A549 (cell line): ENCODE results near the gene ZNF862. TPM values are rescaled to one million over a fixed set of nuclear protein-coding genes. Genes with fewer than 3 reads are reported as not detected.
A peak's percentile ranks its signal among the peaks of the same experiment; 100 is the strongest.

Experiments
- ATAC-seq, 2 experiments: fragments of 200-7000 bp in 1 of 2; fragments of >200 bp in 1 of 2; cut with Nextera tagmentation in 1 of 2; cut with Tn5 transposase in 1 of 2; 3 replicates each; pipeline versions ENCODE4 v1.8.0 to v1.9.1; 2018 to 2020; ENCODE audit warnings: mild to moderate bottlenecking in 1 of 2, moderate library complexity in 1 of 2
- CTCF ChIA-PET: fragments of 300-600 bp; sonication (Branson Sonifier 250); formaldehyde crosslinking; extraction: SDS; loops from one replicate; lab custom pipeline; 2021; ENCODE audit warnings: antibody characterized with exemption, inconsistent platforms; lab: Yijun Ruan, JAX
- POLR2A ChIA-PET: fragments of 350-600 bp; formaldehyde crosslinking; extraction: SDS; loops from one replicate; lab custom pipeline; 2021; ENCODE audit warnings: antibody characterized with exemption, inconsistent platforms; lab: Yijun Ruan, JAX
- DNase-seq, 2 experiments: peaks; one replicate each; pipeline versions ENCODE4 v3.0.0 to v3.0.0-alpha.2; 2011 to 2016; ENCODE audit warnings: low read depth in 1 of 2, low spot score in 1 of 2
- FAIRE-seq: peaks from 2 replicates; lab custom pipeline; 2011; peaks lifted over from hg19 to GRCh38; lab: Jason Lieb, UNC
- H3K27ac ChIP-seq, 2 experiments: fragments of >200 bp; sonication (Bioruptor Twin); formaldehyde crosslinking; 3 replicates each; pipeline ENCODE4 v1.5.1; 2016 to 2017
- H3K4me1 ChIP-seq: fragments of >200 bp; sonication (Bioruptor Twin); formaldehyde crosslinking; 3 replicates; pipeline ENCODE4 v1.6.1; 2016
- H3K4me2 ChIP-seq: fragments of >200 bp; sonication (Bioruptor Twin); formaldehyde crosslinking; 3 replicates; pipeline ENCODE4 v1.6.1; 2016
- H3K4me3 ChIP-seq: fragments of >200 bp; sonication (Bioruptor Twin); formaldehyde crosslinking; 3 replicates; pipeline ENCODE4 v1.5.1; 2016
- H3K9me3 ChIP-seq: fragments of >200 bp; sonication (Bioruptor Twin); formaldehyde crosslinking; 3 replicates; pipeline ENCODE4 v1.6.1; 2016
- BHLHE40 ChIP-seq: IDR thresholded peaks from 2 replicates; pipeline ENCODE4 v1.6.1; 2012; ENCODE audit warnings: low read depth, low read length, inconsistent platforms
- CBX8 ChIP-seq: fragments of 200-600 bp; sonication (generic); IDR thresholded peaks from 2 replicates; pipeline ENCODE4 v1.6.1; 2016
- EHF ChIP-seq: fragments of 250-450 bp; sonication (Bioruptor Pico); IDR thresholded peaks from 2 replicates; pipeline ENCODE4 v1.5.0; 2020; ENCODE audit warnings: mild to moderate bottlenecking
- FOXS1 ChIP-seq: fragments of 250-450 bp; sonication (Bioruptor Pico); IDR thresholded peaks from 2 replicates; pipeline ENCODE4 v1.5.0; 2020; ENCODE audit warnings: mild to moderate bottlenecking, moderate library complexity
- HDAC2 ChIP-seq: fragments of 200-600 bp; sonication (generic); IDR thresholded peaks from 2 replicates; pipeline ENCODE4 v1.6.1; 2016
- HOXA7 ChIP-seq: fragments of 250-450 bp; sonication (Bioruptor Pico); IDR thresholded peaks from 2 replicates; pipeline ENCODE4 v1.5.0; 2020; ENCODE audit warnings: mild to moderate bottlenecking, moderate library complexity
- HOXB13 ChIP-seq: fragments of 250-450 bp; sonication (Bioruptor Pico); IDR thresholded peaks from 2 replicates; pipeline ENCODE4 v1.5.0; 2020; ENCODE audit warnings: low read depth, mild to moderate bottlenecking, moderate library complexity
- HOXB5 ChIP-seq: fragments of 250-450 bp; sonication (Bioruptor Pico); IDR thresholded peaks from 2 replicates; pipeline ENCODE4 v1.5.0; 2020; ENCODE audit warnings: mild to moderate bottlenecking, moderate library complexity
- JUNB ChIP-seq: fragments of >200 bp; sonication (Bioruptor Twin); formaldehyde crosslinking; IDR thresholded peaks from 2 replicates; pipeline ENCODE4 v1.6.1; 2016
- KDM1A ChIP-seq: fragments of 200-600 bp; sonication (generic); IDR thresholded peaks from 2 replicates; pipeline ENCODE4 v1.6.1; 2016; ENCODE audit warnings: low read depth, mild to moderate bottlenecking
- MAZ ChIP-seq: fragments of 150-350 bp; IDR thresholded peaks from 2 replicates; pipeline ENCODE4 v1.6.1; 2014; ENCODE audit warnings: antibody characterized with exemption, low read depth, low read length, borderline replicate concordance
- NR3C1 ChIP-seq: fragments of >200 bp; sonication (Bioruptor Twin); formaldehyde crosslinking; IDR thresholded peaks from 3 replicates; pipeline ENCODE4 v1.6.1; 2017
- POLR2A ChIP-seq: IDR thresholded peaks from 2 replicates; pipeline ENCODE4 v1.6.1; 2012; ENCODE audit warnings: mild to moderate bottlenecking, low read length
- POLR2AphosphoS2 ChIP-seq: conservative IDR thresholded peaks from 2 replicates; pipeline ENCODE4 v1.6.1; 2012; ENCODE audit warnings: low read length, improper control_type of control experiment, inconsistent platforms
- RARB ChIP-seq: fragments of 250-450 bp; sonication (Bioruptor Pico); IDR thresholded peaks from 2 replicates; pipeline ENCODE4 v1.8.0; 2021; ENCODE audit warnings: mild to moderate bottlenecking, moderate library complexity
- RFX5 ChIP-seq: fragments of 450-650 bp; IDR thresholded peaks from 2 replicates; pipeline ENCODE4 v1.7.1; 2014; ENCODE audit warnings: antibody characterized with exemption, mild to moderate bottlenecking, moderate library complexity
- SREBF2 ChIP-seq: fragments of 450-650 bp; IDR thresholded peaks from 2 replicates; pipeline ENCODE4 v1.6.1; 2014; ENCODE audit warnings: mild to moderate bottlenecking, moderate library complexity
- TP53 ChIP-seq: fragments of 250-450 bp; sonication (Bioruptor Pico); IDR thresholded peaks from 2 replicates; pipeline ENCODE4 v1.5.0; 2021; ENCODE audit warnings: mild to moderate bottlenecking, moderate library complexity
- ZFP36 ChIP-seq: fragments of 450-650 bp; IDR thresholded peaks from 2 replicates; pipeline ENCODE4 v1.6.1; 2014; ENCODE audit warnings: borderline replicate concordance; ENCODE audit not compliant: partially characterized antibody
- ZNF302 ChIP-seq: fragments of 250-450 bp; sonication (Bioruptor Pico); IDR thresholded peaks from 2 replicates; pipeline ENCODE4 v1.9.0; 2021; ENCODE audit warnings: inconsistent platforms, mild to moderate bottlenecking, moderate library complexity
- WGBS: methylation state at CpG from one replicate; pipeline ENCODE4 v1.1.6; 2017; ENCODE audit errors: missing lambda C conversion rate; 5-methylcytosine and 5-hydroxymethylcytosine counted together
- polyA plus RNA-seq, 4 experiments: library from polyadenylated mRNA; depleted of rRNA in 3 of 4; stranded (reverse); fragments of >200 nt; fragmentation: RNase III in 1 of 4; extraction: RNeasy Plus Mini Kit Qiagen cat#74134 plus additional on column Dnase treatment in 1 of 4; gene quantifications; 2 replicates in 3 of 4; 3 replicates in 1 of 4; pipeline ENCODE4 v1.2.3, GENCODE V29; 2011 to 2017
- TF ChIP-seq, protein P1 (sequence below): fragments of 450-650 bp; IDR thresholded peaks from 2 replicates; pipeline ENCODE4 v1.6.1; 2014; ENCODE audit warnings: antibody characterized with exemption
- TF ChIP-seq, protein P2 (sequence below): fragments of >200 bp; sonication (Bioruptor Twin); formaldehyde crosslinking; IDR thresholded peaks from 3 replicates; pipeline ENCODE4 v1.5.1; 2016
- TF ChIP-seq, protein P3 (sequence below): fragments of 200-600 bp; sonication (generic); IDR thresholded peaks from 2 replicates; pipeline ENCODE4 v1.6.1; 2016; ENCODE audit warnings: antibody characterized with exemption, mild to moderate bottlenecking, moderate library complexity
- TF ChIP-seq, protein P4 (sequence below): fragments of 250-450 bp; sonication (Bioruptor Pico); IDR thresholded peaks from 2 replicates; pipeline ENCODE4 v1.5.0; 2021; ENCODE audit warnings: mild to moderate bottlenecking, moderate library complexity, borderline replicate concordance
- TF ChIP-seq, protein P5 (sequence below): fragments of >200 bp; sonication (Bioruptor Twin); formaldehyde crosslinking; IDR thresholded peaks from 3 replicates; pipeline ENCODE4 v1.6.1; 2016
- TF ChIP-seq, protein P6 (sequence below): fragments of 250-450 bp; sonication (Bioruptor Pico); IDR thresholded peaks from 2 replicates; pipeline ENCODE4 v1.5.0; 2020; ENCODE audit warnings: low read depth, mild to moderate bottlenecking, moderate library complexity

ZNF862 gene
- polyA plus RNA-seq, 2 of the 4 experiments (the other 2 are of a cell fraction), result 3.9 to 8.0 TPM

DNA sequence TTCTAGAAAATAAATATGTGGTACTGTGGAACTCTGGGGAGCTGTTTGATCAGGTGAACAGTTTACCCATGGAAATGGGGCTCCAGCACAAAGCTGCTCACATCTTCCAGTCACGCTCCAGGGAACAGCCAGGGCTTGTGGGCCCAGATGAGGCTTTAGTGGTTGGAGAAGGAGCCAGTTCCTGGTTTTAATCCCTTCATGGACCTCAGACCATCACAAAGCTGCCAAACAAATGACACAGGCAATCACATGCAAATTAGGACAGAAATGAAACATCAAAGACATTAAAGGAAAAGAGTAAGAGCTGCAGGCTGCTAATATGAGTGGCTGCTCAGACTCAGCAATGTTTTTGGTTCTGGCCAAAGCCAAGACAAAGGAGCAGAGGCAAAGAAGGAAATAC lies 33.4 kb downstream of the ZNF862 start:
- TF ChIP-seq, protein P1, sequence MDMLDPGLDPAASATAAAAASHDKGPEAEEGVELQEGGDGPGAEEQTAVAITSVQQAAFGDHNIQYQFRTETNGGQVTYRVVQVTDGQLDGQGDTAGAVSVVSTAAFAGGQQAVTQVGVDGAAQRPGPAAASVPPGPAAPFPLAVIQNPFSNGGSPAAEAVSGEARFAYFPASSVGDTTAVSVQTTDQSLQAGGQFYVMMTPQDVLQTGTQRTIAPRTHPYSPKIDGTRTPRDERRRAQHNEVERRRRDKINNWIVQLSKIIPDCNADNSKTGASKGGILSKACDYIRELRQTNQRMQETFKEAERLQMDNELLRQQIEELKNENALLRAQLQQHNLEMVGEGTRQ, result no peak
- TF ChIP-seq CBX8, result no peak
- no peak for TF ChIP-seq NR3C1
- TF ChIP-seq, protein P2, sequence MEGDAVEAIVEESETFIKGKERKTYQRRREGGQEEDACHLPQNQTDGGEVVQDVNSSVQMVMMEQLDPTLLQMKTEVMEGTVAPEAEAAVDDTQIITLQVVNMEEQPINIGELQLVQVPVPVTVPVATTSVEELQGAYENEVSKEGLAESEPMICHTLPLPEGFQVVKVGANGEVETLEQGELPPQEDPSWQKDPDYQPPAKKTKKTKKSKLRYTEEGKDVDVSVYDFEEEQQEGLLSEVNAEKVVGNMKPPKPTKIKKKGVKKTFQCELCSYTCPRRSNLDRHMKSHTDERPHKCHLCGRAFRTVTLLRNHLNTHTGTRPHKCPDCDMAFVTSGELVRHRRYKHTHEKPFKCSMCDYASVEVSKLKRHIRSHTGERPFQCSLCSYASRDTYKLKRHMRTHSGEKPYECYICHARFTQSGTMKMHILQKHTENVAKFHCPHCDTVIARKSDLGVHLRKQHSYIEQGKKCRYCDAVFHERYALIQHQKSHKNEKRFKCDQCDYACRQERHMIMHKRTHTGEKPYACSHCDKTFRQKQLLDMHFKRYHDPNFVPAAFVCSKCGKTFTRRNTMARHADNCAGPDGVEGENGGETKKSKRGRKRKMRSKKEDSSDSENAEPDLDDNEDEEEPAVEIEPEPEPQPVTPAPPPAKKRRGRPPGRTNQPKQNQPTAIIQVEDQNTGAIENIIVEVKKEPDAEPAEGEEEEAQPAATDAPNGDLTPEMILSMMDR, result no peak
- no peak for TF ChIP-seq ZNF302 (CRISPR knock-in tag)
- TF ChIP-seq BHLHE40, result no peak
- no peak for TF ChIP-seq ZFP36
- no peak for TF ChIP-seq KDM1A
- TF ChIP-seq EHF (CRISPR knock-in tag), result no peak
- no peak for TF ChIP-seq POLR2A
- no peak for TF ChIP-seq RARB (CRISPR knock-in tag)
- no peak for TF ChIP-seq HOXB5 (CRISPR knock-in tag)
- no peak for TF ChIP-seq POLR2AphosphoS2
- TF ChIP-seq FOXS1 (CRISPR knock-in tag), result no peak
- no peak overlapping the region for H3K4me2 ChIP-seq
- H3K4me1 ChIP-seq, result peaks cover 10% of the 10 kb centered on the region; the same call in 1 of the 3 replicates
- no peaks in the 10 kb centered on the region for H3K9me3 ChIP-seq
- H3K4me3 ChIP-seq, result no peak overlapping the region
- no peak for ATAC-seq
- POLR2A ChIA-PET, result interaction anchor here (0.6 kb wide), 1 partner anchor 777 kb away, joined by 3 read pairs; no protein-coding TSS in a partner anchor
- no peak for DNase-seq
- FAIRE-seq, result no peak
- H3K27ac ChIP-seq, result no peak overlapping the region
- WGBS, result 100% methylated on average over 1 of the region's 1 CpG
- CTCF ChIA-PET, result interaction anchor here (0.8 to 1.6 kb wide), 2 partner anchors 11 to 64 kb away, joined by 4 to 5 read pairs; no protein-coding TSS in a partner anchor

DNA sequence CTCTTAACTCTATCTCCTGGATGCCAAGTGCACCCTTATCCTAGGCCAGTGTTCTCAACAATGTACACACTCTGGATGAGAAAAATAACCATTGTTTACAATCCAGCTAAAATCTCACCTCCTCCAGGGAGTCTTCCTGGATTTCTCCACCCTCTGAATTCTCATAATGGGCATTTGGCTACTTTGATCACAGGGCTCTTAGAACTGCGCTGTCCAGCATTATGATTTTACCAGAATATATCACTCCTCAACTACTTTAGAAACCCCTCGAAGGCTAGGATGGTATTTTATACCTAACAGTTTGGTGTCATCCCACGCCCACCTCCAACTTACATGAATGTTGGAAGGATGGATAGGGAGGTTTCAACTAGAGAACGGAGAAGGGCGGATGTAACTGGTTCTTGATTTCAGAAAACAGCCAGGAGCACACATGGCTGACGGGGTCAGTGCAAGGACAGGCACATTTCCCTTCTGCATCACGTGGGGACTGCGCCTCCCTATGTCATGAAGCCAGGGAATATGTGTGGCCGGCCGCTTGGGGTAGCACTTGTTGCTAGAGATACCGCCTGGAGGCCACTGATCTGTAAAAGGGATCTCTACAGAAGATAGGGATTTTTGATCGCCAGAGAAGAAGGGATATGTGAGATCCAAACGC lies 34.4 kb downstream of the ZNF862 start:
- peak; percentile 80 to 84 for ATAC-seq
- Histone ChIP-seq H3K9me3 (no peaks in the 10 kb centered on the region), H3K4me2 (peak overlapping the region; percentile 90), H3K4me3 (peak overlapping the region; percentile 62), H3K27ac (peak overlapping the region; percentile 63 to 90), H3K4me1 (peaks cover 10% of the 10 kb centered on the region; the same call in 1 of the 3 replicates)
- DNase-seq, result peak; percentile 89 to 99
- ChIA-PET POLR2A (no interaction called here), CTCF (no interaction called here)
- FAIRE-seq, result peak; percentile 68
- 17% methylated on average over 13 of the region's 13 CpGs for WGBS
- TF ChIP-seq RFX5, result no peak
- no peak for TF ChIP-seq POLR2AphosphoS2
- TF ChIP-seq BHLHE40, result no peak
- no peak for TF ChIP-seq CBX8
- no peak for TF ChIP-seq SREBF2
- TF ChIP-seq HOXB5 (CRISPR knock-in tag), result no peak
- TF ChIP-seq, protein P3, sequence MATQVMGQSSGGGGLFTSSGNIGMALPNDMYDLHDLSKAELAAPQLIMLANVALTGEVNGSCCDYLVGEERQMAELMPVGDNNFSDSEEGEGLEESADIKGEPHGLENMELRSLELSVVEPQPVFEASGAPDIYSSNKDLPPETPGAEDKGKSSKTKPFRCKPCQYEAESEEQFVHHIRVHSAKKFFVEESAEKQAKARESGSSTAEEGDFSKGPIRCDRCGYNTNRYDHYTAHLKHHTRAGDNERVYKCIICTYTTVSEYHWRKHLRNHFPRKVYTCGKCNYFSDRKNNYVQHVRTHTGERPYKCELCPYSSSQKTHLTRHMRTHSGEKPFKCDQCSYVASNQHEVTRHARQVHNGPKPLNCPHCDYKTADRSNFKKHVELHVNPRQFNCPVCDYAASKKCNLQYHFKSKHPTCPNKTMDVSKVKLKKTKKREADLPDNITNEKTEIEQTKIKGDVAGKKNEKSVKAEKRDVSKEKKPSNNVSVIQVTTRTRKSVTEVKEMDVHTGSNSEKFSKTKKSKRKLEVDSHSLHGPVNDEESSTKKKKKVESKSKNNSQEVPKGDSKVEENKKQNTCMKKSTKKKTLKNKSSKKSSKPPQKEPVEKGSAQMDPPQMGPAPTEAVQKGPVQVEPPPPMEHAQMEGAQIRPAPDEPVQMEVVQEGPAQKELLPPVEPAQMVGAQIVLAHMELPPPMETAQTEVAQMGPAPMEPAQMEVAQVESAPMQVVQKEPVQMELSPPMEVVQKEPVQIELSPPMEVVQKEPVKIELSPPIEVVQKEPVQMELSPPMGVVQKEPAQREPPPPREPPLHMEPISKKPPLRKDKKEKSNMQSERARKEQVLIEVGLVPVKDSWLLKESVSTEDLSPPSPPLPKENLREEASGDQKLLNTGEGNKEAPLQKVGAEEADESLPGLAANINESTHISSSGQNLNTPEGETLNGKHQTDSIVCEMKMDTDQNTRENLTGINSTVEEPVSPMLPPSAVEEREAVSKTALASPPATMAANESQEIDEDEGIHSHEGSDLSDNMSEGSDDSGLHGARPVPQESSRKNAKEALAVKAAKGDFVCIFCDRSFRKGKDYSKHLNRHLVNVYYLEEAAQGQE, result no peak
- TF ChIP-seq TP53, result no peak
- peak; percentile 94 for TF ChIP-seq HDAC2
- TF ChIP-seq HOXA7 (CRISPR knock-in tag), result no peak
- TF ChIP-seq, protein P4, sequence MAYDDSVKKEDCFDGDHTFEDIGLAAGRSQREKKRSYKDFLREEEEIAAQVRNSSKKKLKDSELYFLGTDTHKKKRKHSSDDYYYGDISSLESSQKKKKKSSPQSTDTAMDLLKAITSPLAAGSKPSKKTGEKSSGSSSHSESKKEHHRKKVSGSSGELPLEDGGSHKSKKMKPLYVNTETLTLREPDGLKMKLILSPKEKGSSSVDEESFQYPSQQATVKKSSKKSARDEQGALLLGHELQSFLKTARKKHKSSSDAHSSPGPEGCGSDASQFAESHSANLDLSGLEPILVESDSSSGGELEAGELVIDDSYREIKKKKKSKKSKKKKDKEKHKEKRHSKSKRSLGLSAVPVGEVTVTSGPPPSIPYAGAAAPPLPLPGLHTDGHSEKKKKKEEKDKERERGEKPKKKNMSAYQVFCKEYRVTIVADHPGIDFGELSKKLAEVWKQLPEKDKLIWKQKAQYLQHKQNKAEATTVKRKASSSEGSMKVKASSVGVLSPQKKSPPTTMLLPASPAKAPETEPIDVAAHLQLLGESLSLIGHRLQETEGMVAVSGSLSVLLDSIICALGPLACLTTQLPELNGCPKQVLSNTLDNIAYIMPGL (CRISPR knock-in tag), result no peak
- TF ChIP-seq MAZ, result no peak
- TF ChIP-seq, protein P5, sequence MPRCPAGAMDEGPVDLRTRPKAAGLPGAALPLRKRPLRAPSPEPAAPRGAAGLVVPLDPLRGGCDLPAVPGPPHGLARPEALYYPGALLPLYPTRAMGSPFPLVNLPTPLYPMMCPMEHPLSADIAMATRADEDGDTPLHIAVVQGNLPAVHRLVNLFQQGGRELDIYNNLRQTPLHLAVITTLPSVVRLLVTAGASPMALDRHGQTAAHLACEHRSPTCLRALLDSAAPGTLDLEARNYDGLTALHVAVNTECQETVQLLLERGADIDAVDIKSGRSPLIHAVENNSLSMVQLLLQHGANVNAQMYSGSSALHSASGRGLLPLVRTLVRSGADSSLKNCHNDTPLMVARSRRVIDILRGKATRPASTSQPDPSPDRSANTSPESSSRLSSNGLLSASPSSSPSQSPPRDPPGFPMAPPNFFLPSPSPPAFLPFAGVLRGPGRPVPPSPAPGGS, result no peak
- TF ChIP-seq HOXB13 (CRISPR knock-in tag), result no peak
- TF ChIP-seq JUNB, result no peak
- TF ChIP-seq, protein P6, sequence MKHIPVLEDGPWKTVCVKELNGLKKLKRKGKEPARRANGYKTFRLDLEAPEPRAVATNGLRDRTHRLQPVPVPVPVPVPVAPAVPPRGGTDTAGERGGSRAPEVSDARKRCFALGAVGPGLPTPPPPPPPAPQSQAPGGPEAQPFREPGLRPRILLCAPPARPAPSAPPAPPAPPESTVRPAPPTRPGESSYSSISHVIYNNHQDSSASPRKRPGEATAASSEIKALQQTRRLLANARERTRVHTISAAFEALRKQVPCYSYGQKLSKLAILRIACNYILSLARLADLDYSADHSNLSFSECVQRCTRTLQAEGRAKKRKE, result no peak
